Measurements from ENCODE around the gene USH2A. TPM values are rescaled to one million over a fixed set of nuclear protein-coding genes. Genes with fewer than 3 reads are reported as not detected.

Gene USH2A
- polyA plus RNA-seq, 1 donor from 2014 or later: 0.17 TPM

DNA sequence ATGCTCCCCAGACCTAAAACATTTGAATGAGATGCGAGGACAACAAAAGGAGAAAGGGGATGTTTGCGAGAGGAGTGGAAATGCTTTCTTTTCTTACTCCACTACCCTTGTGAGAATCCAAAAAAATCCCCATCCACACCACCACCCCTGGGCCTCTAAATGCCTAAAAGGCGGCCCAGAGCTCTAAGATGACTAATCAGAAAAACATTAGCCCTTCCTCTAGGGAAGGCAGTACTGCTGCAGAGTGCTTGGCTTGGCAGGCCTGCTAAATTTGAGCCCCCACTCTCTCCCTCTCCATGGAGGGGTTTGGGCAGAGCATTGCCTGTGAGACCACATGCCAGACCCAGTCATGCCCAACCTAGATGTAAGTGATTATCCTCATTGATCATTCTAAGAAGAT, 347.9 kb downstream of the USH2A start:
- no peak overlapping the region for H3K4me3 ChIP-seq (ENCODE audit: low read length)
- H3K79me2 ChIP-seq (replicated peaks; ENCODE audit: insufficient read depth, low read length): no peaks in the 10 kb centered on the region
- H3K9me3 ChIP-seq (ENCODE audit: low read length): no peaks in the 10 kb centered on the region
- H3K36me3 ChIP-seq (ENCODE audit: insufficient read depth, low read length): no peaks in the 10 kb centered on the region
- no peaks in the 10 kb centered on the region for H3F3A ChIP-seq (ENCODE audit: insufficient read depth, low read length, poor library complexity, severe bottlenecking)
- H3K9me2 ChIP-seq (ENCODE audit: insufficient read depth, low read length): no peaks in the 10 kb centered on the region
- no peak for TF ChIP-seq POLR2AphosphoS5 (IDR thresholded peaks at IDR 0.05)
- TF ChIP-seq, protein P1, sequence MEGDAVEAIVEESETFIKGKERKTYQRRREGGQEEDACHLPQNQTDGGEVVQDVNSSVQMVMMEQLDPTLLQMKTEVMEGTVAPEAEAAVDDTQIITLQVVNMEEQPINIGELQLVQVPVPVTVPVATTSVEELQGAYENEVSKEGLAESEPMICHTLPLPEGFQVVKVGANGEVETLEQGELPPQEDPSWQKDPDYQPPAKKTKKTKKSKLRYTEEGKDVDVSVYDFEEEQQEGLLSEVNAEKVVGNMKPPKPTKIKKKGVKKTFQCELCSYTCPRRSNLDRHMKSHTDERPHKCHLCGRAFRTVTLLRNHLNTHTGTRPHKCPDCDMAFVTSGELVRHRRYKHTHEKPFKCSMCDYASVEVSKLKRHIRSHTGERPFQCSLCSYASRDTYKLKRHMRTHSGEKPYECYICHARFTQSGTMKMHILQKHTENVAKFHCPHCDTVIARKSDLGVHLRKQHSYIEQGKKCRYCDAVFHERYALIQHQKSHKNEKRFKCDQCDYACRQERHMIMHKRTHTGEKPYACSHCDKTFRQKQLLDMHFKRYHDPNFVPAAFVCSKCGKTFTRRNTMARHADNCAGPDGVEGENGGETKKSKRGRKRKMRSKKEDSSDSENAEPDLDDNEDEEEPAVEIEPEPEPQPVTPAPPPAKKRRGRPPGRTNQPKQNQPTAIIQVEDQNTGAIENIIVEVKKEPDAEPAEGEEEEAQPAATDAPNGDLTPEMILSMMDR (IDR thresholded peaks at IDR 0.05; ENCODE audit: poor library complexity, severe bottlenecking): no peak
- TF ChIP-seq SMC3 (conservative IDR thresholded peaks at IDR 0.05; ENCODE audit: poor library complexity): no peak
- TF ChIP-seq EP300 (conservative IDR thresholded peaks at IDR 0.05; ENCODE audit: poor library complexity, severe bottlenecking): no peak
- TF ChIP-seq TAF1 (IDR thresholded peaks at IDR 0.05; ENCODE audit: low read depth): no peak
- no peak for TF ChIP-seq MXI1 (conservative IDR thresholded peaks at IDR 0.05; ENCODE audit: poor library complexity, severe bottlenecking)
- TF ChIP-seq EZH2 (IDR thresholded peaks at IDR 0.05; ENCODE audit: borderline replicate concordance, insufficient read depth, low read length, poor library complexity, severe bottlenecking): no peak
- TF ChIP-seq RAD21 (conservative IDR thresholded peaks at IDR 0.05): no peak
- TF ChIP-seq, protein P2, sequence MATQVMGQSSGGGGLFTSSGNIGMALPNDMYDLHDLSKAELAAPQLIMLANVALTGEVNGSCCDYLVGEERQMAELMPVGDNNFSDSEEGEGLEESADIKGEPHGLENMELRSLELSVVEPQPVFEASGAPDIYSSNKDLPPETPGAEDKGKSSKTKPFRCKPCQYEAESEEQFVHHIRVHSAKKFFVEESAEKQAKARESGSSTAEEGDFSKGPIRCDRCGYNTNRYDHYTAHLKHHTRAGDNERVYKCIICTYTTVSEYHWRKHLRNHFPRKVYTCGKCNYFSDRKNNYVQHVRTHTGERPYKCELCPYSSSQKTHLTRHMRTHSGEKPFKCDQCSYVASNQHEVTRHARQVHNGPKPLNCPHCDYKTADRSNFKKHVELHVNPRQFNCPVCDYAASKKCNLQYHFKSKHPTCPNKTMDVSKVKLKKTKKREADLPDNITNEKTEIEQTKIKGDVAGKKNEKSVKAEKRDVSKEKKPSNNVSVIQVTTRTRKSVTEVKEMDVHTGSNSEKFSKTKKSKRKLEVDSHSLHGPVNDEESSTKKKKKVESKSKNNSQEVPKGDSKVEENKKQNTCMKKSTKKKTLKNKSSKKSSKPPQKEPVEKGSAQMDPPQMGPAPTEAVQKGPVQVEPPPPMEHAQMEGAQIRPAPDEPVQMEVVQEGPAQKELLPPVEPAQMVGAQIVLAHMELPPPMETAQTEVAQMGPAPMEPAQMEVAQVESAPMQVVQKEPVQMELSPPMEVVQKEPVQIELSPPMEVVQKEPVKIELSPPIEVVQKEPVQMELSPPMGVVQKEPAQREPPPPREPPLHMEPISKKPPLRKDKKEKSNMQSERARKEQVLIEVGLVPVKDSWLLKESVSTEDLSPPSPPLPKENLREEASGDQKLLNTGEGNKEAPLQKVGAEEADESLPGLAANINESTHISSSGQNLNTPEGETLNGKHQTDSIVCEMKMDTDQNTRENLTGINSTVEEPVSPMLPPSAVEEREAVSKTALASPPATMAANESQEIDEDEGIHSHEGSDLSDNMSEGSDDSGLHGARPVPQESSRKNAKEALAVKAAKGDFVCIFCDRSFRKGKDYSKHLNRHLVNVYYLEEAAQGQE (IDR thresholded peaks at IDR 0.05; ENCODE audit: borderline replicate concordance): no peak
- H4K20me1 ChIP-seq (ENCODE audit: insufficient read depth): no peaks in the 10 kb centered on the region
- no peak overlapping the region for H2AFZ ChIP-seq (ENCODE audit: low read depth, low read length)
- H3K9ac ChIP-seq (ENCODE audit: low read length): no peak overlapping the region
- no peak overlapping the region for H3K4me2 ChIP-seq (ENCODE audit: low read length)
- H3K27me3 ChIP-seq (ENCODE audit: insufficient read depth, low read depth, low read length): no peaks in the 10 kb centered on the region
- no peak overlapping the region for H3K27ac ChIP-seq (ENCODE audit: low read length)

DNA sequence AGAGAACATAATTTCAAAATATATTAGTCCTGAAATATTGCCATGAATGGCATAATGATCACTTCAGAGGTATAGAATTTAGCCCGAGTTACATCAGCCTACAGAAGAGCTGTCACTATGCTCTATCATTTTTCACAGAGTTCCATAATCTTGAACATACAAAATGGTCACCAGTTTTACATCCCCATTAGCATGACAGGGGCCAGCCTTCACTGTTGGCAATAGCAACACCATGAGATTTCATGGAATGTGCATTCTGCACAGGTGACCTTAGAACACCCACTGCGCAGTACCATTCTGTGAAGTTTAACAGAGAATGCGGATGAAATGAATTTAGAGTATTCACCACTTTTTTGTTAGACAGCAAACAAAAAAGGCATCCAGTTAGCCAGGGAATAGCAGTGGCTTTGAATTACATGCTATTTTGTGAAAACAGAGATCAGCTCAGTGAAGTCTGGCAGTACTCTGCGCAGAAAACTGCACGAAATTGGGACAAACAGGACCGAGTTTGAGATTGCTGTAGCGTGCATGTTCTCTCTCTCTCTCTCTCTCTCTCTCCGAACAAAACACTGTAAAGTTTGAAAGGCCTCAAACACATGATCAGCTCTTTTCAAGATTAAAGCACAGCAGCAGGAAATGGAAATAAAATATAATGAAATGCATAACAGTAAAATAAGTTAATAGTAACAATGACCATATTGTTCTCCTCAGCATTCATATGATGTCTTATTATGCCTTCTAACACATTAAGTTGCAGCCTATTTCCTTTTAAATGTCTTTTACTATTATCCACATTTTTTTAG, 349.3 kb downstream of the USH2A start:
- no peaks in the 10 kb centered on the region for H3F3A ChIP-seq (ENCODE audit: insufficient read depth, low read length, poor library complexity, severe bottlenecking)
- no peaks in the 10 kb centered on the region for H3K27me3 ChIP-seq (ENCODE audit: insufficient read depth, low read depth, low read length)
- no peak overlapping the region for H3K27ac ChIP-seq (ENCODE audit: low read length)
- H3K4me2 ChIP-seq (ENCODE audit: low read length): no peak overlapping the region
- no peaks in the 10 kb centered on the region for H4K20me1 ChIP-seq (ENCODE audit: insufficient read depth)
- H3K4me3 ChIP-seq (ENCODE audit: low read length): no peak overlapping the region
- H3K9ac ChIP-seq (ENCODE audit: low read length): no peak overlapping the region
- no peaks in the 10 kb centered on the region for H3K79me2 ChIP-seq (replicated peaks; ENCODE audit: insufficient read depth, low read length)
- no peak overlapping the region for H2AFZ ChIP-seq (ENCODE audit: low read depth, low read length)
- no peaks in the 10 kb centered on the region for H3K9me3 ChIP-seq (ENCODE audit: low read length)
- no peak for TF ChIP-seq RAD21 (conservative IDR thresholded peaks at IDR 0.05)
- TF ChIP-seq, protein P1 (IDR thresholded peaks at IDR 0.05; ENCODE audit: poor library complexity, severe bottlenecking): no peak
- TF ChIP-seq, protein P2 (IDR thresholded peaks at IDR 0.05; ENCODE audit: borderline replicate concordance): no peak
- TF ChIP-seq TAF1 (IDR thresholded peaks at IDR 0.05; ENCODE audit: low read depth): no peak
- TF ChIP-seq EP300 (conservative IDR thresholded peaks at IDR 0.05; ENCODE audit: poor library complexity, severe bottlenecking): no peak
- TF ChIP-seq EZH2 (IDR thresholded peaks at IDR 0.05; ENCODE audit: borderline replicate concordance, insufficient read depth, low read length, poor library complexity, severe bottlenecking): no peak
- no peak for TF ChIP-seq SMC3 (conservative IDR thresholded peaks at IDR 0.05; ENCODE audit: poor library complexity)
- TF ChIP-seq POLR2AphosphoS5 (IDR thresholded peaks at IDR 0.05): no peak
- TF ChIP-seq MXI1 (conservative IDR thresholded peaks at IDR 0.05; ENCODE audit: poor library complexity, severe bottlenecking): no peak
- no peaks in the 10 kb centered on the region for H3K9me2 ChIP-seq (ENCODE audit: insufficient read depth, low read length)
- no peaks in the 10 kb centered on the region for H3K36me3 ChIP-seq (ENCODE audit: insufficient read depth, low read length)
